ENCODE results near the gene AP2B1.

DNA sequence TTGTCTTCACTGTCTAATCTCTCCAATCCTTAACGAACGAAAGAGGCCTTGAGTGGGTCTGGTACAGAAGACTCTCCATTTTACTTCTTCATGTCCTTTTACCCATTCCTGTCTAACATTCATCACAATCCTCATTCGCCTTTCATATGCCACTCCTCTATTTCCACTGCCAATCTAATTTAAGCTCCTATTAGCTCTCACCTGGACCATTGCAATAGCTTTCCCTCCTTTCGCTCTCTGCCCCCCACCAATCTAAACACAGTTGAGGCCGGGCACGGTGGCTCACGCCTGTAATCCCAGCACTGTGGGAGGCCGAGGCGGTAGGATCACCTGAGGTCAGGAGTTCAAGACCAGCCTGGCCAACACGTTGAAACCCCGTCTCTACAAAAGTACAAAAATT, 20.2 kb upstream of the AP2B1 start:
- TF ChIP-seq, protein P1, sequence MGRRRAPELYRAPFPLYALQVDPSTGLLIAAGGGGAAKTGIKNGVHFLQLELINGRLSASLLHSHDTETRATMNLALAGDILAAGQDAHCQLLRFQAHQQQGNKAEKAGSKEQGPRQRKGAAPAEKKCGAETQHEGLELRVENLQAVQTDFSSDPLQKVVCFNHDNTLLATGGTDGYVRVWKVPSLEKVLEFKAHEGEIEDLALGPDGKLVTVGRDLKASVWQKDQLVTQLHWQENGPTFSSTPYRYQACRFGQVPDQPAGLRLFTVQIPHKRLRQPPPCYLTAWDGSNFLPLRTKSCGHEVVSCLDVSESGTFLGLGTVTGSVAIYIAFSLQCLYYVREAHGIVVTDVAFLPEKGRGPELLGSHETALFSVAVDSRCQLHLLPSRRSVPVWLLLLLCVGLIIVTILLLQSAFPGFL (CRISPR knock-in tag; IDR thresholded peaks at IDR 0.05), result no peak
- TF ChIP-seq EZH2 (IDR thresholded peaks at IDR 0.05; ENCODE audit: borderline replicate concordance, low read depth, low read length), result no peak
- TF ChIP-seq, protein P2, sequence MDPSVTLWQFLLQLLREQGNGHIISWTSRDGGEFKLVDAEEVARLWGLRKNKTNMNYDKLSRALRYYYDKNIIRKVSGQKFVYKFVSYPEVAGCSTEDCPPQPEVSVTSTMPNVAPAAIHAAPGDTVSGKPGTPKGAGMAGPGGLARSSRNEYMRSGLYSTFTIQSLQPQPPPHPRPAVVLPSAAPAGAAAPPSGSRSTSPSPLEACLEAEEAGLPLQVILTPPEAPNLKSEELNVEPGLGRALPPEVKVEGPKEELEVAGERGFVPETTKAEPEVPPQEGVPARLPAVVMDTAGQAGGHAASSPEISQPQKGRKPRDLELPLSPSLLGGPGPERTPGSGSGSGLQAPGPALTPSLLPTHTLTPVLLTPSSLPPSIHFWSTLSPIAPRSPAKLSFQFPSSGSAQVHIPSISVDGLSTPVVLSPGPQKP (CRISPR knock-in tag; IDR thresholded peaks at IDR 0.05), result no peak
- TF ChIP-seq, protein P3, sequence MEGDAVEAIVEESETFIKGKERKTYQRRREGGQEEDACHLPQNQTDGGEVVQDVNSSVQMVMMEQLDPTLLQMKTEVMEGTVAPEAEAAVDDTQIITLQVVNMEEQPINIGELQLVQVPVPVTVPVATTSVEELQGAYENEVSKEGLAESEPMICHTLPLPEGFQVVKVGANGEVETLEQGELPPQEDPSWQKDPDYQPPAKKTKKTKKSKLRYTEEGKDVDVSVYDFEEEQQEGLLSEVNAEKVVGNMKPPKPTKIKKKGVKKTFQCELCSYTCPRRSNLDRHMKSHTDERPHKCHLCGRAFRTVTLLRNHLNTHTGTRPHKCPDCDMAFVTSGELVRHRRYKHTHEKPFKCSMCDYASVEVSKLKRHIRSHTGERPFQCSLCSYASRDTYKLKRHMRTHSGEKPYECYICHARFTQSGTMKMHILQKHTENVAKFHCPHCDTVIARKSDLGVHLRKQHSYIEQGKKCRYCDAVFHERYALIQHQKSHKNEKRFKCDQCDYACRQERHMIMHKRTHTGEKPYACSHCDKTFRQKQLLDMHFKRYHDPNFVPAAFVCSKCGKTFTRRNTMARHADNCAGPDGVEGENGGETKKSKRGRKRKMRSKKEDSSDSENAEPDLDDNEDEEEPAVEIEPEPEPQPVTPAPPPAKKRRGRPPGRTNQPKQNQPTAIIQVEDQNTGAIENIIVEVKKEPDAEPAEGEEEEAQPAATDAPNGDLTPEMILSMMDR (IDR thresholded peaks at IDR 0.05 in 2 of 3, conservative IDR thresholded peaks at IDR 0.05 in 1 of 3; ENCODE audit: insufficient read depth in 2 of 3, low read depth in 1 of 3, low read length in 3 of 3), result no peak
- TF ChIP-seq, protein P4, sequence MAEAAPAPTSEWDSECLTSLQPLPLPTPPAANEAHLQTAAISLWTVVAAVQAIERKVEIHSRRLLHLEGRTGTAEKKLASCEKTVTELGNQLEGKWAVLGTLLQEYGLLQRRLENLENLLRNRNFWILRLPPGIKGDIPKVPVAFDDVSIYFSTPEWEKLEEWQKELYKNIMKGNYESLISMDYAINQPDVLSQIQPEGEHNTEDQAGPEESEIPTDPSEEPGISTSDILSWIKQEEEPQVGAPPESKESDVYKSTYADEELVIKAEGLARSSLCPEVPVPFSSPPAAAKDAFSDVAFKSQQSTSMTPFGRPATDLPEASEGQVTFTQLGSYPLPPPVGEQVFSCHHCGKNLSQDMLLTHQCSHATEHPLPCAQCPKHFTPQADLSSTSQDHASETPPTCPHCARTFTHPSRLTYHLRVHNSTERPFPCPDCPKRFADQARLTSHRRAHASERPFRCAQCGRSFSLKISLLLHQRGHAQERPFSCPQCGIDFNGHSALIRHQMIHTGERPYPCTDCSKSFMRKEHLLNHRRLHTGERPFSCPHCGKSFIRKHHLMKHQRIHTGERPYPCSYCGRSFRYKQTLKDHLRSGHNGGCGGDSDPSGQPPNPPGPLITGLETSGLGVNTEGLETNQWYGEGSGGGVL (CRISPR knock-in tag; IDR thresholded peaks at IDR 0.05), result no peak
- TF ChIP-seq TFAP4 (CRISPR knock-in tag; IDR thresholded peaks at IDR 0.05; ENCODE audit: borderline replicate concordance), result no peak
- TF ChIP-seq RAD21 (CRISPR knock-in tag; conservative IDR thresholded peaks at IDR 0.05 in 1 of 2, IDR thresholded peaks at IDR 0.05 in 1 of 2), result no peak
- TF ChIP-seq ZNF444 (CRISPR knock-in tag; IDR thresholded peaks at IDR 0.05), result no peak
- no peak for TF ChIP-seq TAF1 (IDR thresholded peaks at IDR 0.05; ENCODE audit: control insufficient read depth, extremely low read depth, insufficient read depth, low read length, severe bottlenecking)
- no peak for TF ChIP-seq CBFB (CRISPR knock-in tag; IDR thresholded peaks at IDR 0.05)

Measured in K562 (cell line).